T-helper 2 cell treated with Interferon-gamma antibody and Interleukin-4, amounts not matched to agents 100 ng/mL and 5 ng/mL, for 36 hours (primary cell): ENCODE data around the gene FSTL1. TPM values are rescaled to one million over a fixed set of nuclear protein-coding genes. Genes with fewer than 3 reads are reported as not detected.

ENCODE experiments used
- intact Hi-C: fragments of 100-400 bp; cut with micrococcal nuclease; formaldehyde crosslinking; loops from one replicate; pipeline ENCODE4 v1.15.1; 2023
- total RNA-seq: library from RNA; stranded (reverse); gene quantifications from 2 replicates; pipeline ENCODE4 v1.2.3, GENCODE V29; 2022

The FSTL1 gene
- total RNA-seq, 1 donor from 2014 or later: 0.14 TPM

DNA sequence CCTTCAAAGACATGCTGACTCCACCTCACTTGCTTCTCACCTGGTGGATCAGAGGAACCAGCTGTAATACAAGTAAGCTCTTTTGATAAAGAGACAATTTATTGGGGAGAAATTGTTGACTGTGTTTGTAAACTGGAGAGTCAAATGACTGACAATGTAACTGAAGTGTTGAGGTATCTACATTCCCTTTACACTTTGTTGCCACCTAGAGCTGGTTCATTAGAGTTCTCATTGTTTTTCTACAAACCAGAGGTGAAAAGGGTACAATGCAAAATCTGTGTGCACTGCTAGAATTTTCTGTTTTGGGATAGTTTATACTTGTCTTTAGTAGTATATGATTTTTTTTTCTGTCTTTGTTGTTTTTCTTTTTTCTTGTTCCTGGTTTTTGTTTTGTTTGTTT, 93.0 kb downstream of the FSTL1 start:
- intact Hi-C loops: loop anchor here (10.0 kb wide), 1 partner anchor 463 kb away; no protein-coding TSS in a partner anchor

DNA sequence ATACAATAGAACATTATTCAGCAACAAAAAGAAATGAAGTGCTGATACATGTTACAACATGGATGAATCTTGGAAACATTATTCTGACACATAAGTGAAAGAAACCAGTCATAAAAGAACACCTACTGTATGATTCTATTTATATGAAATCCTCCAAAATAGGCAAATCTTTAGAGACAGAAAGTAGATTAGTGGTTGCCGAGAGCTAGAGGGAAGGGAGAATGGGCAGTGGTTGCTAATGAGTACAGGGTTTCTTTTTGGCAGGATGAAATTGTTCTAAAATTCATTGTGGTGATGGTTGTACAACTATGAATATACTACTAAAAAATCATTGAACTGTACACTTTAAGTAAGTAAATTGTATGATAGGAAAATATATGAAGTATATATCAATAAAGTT, 95.3 kb downstream of the FSTL1 start:
- intact Hi-C loops: loop anchor here (10.0 kb wide), 1 partner anchor 461 kb away; no protein-coding TSS in a partner anchor

DNA sequence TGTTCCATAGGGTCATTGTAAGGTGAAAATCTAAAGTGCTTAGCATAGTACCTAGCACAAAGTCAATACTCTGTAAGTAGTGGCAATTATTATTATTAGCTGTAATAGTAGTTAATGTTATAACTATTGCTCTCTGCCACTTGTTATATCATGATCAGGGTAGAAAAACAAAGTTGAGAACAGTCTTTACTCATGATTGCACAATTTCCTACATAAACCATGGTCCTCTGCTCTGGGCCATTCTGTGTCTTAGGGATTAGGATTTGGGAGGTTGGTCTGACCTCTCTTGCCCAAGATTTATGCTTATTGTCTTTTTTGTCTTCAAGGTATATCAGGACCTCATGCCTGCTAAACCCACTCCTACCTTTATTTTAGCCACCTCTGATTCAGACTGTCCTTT, 97.3 kb downstream of the FSTL1 start:
- intact Hi-C loops: loop anchor here (10.0 kb wide), 1 partner anchor 459 kb away; no protein-coding TSS in a partner anchor

DNA sequence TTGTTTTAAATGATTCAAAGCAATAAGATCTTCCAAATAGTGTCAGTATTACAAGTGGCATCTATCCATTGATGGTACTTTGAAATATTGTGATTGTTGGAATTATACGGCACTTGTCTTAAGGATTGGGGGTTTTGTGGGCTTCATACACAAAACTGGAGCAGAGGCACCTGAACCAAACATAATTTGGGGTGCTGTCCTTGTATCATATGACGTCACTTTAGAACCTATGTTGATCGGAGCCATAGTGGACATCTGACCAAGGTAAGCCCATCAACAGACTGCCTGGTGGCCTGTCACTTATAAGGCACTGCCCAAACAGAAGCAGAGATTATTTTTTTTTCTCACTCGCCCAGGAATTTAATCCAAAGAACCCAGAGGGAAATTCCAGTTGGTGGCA, 98.8 kb downstream of the FSTL1 start:
- intact Hi-C loops: loop anchor here (10.0 kb wide), 1 partner anchor 457 kb away; no protein-coding TSS in a partner anchor

DNA sequence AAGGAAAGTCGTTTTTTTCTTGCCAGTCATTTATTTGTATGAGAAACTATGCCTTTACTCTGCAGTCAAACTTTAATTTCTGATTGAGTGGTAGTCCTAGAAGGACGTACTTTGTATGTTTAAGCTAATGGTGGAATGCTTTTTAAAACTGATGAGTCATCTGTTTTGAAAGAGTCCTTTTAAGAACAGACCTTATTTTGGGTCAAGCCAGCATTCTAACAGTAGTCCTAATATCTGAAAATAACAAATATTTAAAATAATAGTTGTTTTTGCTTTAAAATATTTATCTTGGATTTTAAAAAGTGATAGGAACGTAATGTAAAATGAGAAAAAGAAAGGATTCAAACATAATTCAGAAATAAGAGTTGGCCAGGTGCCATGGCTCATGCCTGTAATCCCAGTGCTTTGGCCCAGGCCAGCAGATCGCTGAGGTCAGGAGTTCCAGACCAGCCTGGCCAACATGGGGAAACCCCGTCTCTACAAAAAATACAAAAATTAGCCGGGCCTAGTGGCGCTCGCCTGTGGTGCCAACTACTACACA, 100.3 kb downstream of the FSTL1 start:
- intact Hi-C loops: loop anchor here (10.0 kb wide), 1 partner anchor 456 kb away; no protein-coding TSS in a partner anchor

DNA sequence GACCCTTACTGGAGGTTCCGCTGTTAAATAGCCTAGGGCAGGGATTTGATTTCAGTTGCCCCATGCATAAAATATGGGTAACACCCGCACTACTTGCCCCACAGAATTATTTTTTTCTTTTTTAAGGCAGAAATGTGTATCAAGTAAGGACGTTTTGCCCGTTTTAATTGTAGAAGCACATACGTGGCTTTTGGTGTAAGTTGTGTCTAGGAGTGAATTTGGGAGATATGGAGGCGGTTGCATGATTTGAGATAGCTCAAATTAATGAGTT, 101.0 kb downstream of the FSTL1 start:
- intact Hi-C loops: loop anchor here (1.0 to 10.0 kb wide), 8 partner anchors 68 to 1025 kb away; partner anchors contain the start of genes GTF2E1, NDUFB4 and RABL3

DNA sequence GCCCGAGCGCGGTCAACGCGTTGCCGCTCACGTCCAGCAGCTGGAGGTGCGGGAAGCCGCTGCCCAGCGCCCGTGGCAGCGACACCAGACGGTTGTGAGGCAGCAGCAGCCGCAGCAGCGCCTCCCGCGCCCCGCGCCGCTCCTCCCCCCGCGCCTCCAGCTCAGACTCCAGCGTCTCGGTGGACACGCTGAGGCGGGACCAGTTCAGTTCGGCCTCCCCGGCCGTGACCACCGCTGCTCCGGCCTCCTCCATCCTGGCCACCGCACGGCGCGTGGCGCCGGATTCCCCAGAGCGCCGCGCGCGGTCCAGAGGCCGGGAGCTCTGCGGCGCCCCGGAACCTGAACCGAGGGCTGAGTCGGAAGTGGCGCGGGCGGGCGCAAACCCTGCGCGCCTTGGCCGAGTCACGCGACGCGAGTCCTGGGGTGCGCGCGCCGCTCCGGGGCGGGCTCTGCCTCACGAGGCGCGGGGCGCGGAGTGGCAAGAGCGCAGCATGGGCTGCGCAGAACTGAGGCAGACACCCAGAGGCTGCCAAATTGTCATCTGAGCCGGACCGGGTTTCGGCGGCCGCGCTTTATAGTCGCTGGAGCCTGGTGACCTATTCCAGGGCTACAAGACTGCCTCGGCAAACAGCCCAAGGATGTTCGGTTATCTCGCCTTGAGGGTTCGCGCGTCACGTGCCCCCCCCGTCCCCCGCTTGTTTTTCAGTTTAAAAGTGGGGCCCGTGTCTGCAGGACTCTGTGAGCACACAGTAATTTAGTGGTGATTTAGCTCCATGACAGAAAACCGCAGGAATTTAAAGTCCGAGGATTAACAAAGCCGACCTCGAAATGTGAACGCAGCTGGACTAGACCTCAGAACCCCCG, 101.6 kb downstream of the FSTL1 start, which contains the start of gene LRRC58:
TSS of gene LRRC58 (minus strand) at position 364 of the 864 bp plus-strand sequence. CDS start at position 253, 111 bp downstream.
- intact Hi-C loops: loop anchor here (1.0 to 10.0 kb wide), 8 partner anchors 68 to 1024 kb away; partner anchors contain the start of genes COX17, GTF2E1, NDUFB4 and RABL3

DNA sequence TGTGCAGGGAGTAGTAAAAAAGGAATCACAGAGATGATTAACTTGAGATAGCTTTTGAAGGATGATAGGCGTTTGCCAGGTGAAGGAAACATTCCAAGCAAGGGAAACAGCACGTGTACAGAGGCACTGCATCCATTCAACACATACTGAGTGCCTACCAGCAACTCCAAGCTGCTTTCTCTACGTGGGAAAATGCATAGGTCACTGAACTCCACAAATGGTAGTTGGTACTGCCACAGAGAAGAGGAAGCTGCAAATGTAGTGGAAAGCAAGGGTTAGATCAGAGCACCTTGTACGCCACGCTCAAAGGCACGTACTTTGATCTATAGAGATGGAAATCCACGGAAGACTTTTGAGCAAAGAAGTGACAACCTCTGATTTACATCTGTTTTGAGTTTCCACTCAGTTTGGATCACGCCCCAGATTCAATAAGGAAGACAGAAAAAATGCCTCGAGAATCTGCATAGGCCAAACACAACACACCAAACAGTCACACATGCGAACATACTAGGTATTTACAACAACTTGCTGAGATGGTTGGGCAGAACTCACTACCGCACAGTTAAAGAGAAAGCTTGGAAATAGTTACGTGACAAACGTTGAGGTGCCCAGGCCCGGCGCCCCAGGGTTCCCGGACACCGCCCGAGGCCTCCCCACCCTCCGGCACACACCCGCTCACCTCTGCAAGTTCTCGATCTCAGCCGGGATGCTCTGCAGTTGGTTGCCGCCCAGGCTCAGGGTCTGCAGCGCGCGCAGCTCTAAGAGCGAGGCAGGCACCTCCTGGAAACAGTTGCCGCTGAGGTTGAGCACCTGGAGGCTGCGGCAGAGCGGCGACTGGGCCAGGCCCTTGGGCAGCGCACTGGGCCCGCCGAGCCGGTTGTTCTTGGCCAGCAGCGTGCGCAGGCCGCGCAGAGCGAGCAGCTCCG, 102.5 kb downstream of the FSTL1 start:
- intact Hi-C loops: loop anchor here (1.0 to 10.0 kb wide), 4 partner anchors 104 to 1024 kb away; partner anchors contain the start of gene COX17

DNA sequence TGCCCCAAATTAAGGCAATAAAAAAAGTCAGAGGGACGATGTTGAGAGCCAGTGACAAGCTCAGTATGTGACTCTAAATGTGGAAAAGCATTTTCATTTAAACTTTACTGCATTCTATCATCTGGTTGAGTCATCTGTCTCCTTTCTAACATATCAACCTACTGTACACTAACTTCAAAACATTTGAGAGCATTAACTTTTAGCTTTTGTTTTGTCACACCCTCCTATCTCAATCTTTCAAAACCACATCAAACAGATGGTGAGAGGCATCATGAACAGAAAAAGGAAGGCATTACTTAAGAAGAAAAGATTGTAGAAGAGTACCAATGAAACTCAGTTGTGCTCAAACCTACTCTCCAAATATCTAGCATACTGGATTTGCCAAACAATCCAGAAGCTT, 106.4 kb downstream of the FSTL1 start:
- intact Hi-C loops: loop anchor here (1.0 to 10.0 kb wide), 2 partner anchors 249 to 1020 kb away; no protein-coding TSS in a partner anchor

Other genes starting within 250 kb of the FSTL1 start
- gene GPR156, start 165.8 kb downstream of the FSTL1 start, total RNA-seq: not detected in 2 replicates
- 26.1 and 26.5 TPM in 2 replicates for gene LRRC58, start 101.6 kb downstream of the FSTL1 start, total RNA-seq
- gene NDUFB4, start 145.3 kb upstream of the FSTL1 start, total RNA-seq: 128 and 131 TPM in 2 replicates
- gene HGD, start 231.2 kb upstream of the FSTL1 start, total RNA-seq: 0.50 and 0.64 TPM in 2 replicates